ENCODE measurements around the gene LRP1B.

LRP1B gene

DNA sequence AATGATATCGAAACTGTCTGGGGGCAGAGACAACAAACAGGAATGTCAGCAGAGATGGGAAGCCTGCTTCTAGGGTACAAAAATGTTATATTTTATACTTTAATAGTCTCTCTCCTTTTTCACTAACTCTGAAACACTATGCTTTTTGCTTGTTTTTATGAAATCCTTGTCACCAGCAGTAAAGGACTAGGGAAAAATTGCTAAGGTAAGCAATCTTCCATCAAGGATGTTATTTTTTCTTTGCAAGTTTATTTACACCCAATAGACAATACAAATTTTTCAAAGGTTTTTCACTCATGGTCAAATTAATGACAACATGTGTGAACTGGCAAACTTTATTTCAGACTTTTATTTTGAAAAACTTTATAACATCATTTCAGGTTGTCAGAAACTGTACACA lies 1884.8 kb downstream of the LRP1B start:
- no peak for DNase-seq (ENCODE audit: low spot score)

DNA sequence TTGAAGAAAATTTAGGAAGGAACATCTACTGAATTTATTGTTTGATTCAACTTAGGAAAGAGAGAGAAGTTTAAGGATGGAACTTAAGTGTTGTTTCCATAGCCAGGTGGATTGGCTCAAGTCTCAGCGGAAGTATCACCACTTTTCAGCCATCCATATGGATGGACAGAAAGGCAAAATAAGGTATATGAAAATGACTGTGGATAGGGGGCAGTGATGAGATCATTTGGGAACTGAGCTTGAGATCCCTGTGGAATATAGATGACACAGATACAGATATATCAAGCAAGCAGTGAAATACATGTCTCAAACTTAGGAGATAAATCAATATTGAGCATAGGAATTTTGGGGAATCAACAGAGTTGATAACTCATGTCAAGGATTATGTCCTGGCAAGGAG lies 1887.9 kb downstream of the LRP1B start:
- no peak for DNase-seq (ENCODE audit: low spot score)

DNA sequence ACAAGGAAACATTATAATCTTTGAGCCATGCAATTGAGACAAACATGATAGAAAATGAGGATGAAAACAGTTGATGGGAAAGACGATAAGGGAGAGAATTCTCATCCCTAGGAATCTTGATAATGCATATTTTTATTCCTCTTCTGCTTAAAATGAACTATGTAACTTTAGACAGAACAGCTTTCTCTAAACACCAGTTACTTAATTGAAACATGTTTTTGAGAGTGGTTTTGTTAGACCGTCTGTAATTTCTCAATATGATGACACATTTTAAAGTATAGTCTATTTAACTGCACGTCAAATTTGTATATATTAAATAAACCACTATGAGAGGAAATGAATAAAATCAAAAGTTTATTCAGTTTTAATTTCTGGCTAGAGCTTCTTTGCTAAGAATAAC lies 1896.7 kb downstream of the LRP1B start:
- DNase-seq (ENCODE audit: low spot score), result no peak

DNA sequence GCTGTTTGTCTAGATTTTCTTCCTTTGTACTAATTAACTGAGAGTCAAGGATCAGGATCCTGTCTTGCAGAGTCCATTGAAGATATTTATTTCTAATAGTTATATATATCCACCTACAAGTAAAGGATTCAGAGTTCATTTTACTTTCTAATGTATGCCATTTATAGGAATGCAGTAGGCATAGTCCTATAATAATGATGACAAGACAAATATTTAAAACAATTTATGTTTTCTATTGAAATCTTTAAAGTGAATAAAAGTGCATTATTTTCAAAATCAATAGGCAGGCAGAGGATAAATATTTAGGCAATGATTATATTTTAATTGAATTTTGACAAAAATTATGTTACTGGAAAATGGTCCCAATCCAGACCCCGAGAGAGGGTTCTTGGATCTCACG lies 1919.9 kb downstream of the LRP1B start:
- no peak for DNase-seq (ENCODE audit: low spot score)

DNA sequence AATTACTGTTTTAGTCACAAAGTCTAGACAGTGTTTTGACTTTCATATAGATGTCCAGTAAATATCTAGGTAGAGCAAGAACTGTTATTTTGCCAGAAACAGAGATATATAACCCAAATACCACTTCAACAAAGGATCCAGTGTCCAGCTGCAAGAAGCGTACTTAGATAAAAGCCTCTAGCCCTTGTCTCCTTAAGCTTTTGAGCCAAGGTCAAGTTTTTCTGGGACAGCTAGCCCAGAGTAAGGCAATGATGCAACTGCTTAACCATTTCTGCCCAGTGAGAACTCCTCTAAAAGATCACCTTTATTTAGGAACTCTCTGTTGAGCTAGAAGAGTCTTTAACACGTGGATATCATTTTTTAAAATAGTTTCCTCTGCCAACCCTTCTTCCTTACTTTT lies 1925.7 kb downstream of the LRP1B start:
- no peak for DNase-seq (ENCODE audit: low spot score)

DNA sequence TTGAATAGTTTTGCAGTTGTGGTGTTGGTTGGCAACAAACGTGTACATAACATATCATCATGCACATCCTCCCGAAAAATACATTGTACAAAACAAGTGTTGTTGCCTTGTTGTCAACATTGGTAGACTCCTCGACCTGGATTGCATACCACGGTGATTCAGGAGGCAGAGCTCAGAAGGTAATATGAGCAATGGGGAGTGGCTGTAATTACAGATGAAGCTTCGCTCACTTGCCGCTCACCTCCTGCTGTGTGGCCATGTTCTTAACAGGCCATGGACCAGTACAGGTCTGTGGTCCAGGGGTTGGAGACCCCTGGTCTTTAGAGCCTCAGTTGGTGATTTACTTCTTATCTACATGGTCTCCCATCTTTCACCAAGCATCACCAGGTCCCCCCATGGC lies 1927.5 kb downstream of the LRP1B start:
- no peak for DNase-seq (ENCODE audit: low spot score)

DNA sequence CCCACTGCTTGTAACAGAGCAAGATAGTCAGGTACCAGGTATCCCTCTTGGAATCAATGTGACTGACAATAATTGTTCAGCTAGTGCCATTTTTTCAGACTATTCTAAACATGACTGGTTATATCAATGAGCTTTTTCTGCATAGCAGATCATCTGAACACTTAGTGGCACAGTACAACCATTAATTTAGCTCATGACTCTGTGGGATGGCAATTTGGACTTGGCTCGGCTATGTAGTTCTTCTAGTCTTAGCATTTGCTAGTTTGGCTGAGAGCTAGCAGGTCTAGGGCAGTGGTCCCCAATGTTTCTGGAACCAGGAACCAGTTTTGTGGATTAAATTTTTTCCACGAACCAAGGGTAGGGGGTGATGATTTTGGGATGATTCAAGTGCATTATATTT lies 1929.2 kb downstream of the LRP1B start:
- no peak for DNase-seq (ENCODE audit: low spot score)

DNA sequence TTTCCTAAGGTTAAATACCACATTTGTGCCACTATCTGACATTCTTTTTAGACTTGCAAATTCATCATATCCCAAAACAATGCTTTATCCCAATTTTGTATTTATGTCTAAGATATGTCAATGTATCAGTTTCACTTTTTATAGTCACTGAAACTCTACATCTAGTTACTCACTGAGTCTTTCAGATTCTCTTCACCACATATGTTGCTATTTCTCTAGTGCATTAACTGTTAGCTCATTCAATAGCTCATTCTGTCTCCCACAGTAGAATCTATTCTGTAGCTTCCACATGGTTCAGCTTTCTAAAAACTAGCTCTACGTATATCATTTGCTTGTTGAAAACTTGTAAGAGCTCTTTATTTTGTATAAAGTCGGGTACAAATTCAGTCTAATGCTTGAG lies 1930.1 kb downstream of the LRP1B start:
- DNase-seq (ENCODE audit: low spot score), result no peak

DNA sequence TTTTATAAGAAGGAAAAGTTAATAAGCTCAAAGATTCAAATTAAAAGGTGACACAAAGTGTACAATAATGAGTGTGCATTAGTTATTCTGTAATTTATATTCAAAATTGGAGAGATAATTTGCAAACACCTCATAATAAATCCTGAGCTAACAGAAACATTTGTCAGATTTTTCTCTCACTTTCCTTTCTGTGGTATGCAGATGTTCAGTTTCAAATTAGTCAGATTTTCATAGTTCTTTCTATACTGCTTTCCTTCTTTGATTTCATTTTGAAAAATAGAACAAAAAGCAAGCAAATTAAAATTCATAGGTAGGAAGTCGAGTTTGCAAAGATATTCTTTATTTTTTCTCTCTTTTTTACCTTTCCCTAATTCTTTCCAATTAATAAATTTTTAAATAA lies 1930.5 kb downstream of the LRP1B start:
- DNase-seq (ENCODE audit: low spot score), result no peak

DNA sequence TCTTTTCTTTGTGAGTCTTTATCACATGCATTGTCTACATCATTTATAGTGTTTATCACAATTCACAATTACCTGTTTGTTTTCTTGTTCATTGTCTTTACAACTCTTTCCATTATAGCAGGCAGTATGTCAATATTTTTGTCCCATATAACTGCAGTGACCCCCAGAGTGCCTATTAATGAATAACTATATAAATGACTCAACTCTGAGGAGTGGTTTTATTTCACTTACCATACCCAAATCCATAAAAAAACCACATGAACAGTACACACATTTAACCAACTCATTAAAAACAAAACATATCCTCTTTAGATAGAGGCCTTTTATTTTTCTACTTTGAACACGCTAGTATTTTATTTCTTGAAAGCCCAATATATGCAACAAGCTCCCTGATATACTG lies 1931.5 kb downstream of the LRP1B start:
- no peak for DNase-seq (ENCODE audit: low spot score)

DNA sequence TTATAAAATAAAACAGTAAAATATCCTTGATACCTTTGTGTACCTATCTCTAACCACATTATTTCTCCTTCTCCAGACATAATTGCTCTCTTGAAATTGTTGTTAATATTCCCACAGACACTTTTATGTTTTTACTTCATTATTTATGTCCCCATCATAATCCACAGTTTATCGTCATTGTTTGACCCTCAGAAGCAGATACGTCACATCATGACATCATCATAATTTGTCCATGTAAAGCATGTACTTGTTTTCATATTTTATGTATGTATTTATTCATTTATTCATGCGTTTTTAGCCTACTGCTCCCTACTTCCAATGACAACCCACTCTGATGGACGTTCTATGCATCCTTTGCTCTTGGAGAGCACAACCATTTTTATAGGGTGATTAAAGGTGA lies 1943.7 kb downstream of the LRP1B start:
- DNase-seq (ENCODE audit: low spot score), result no peak

DNA sequence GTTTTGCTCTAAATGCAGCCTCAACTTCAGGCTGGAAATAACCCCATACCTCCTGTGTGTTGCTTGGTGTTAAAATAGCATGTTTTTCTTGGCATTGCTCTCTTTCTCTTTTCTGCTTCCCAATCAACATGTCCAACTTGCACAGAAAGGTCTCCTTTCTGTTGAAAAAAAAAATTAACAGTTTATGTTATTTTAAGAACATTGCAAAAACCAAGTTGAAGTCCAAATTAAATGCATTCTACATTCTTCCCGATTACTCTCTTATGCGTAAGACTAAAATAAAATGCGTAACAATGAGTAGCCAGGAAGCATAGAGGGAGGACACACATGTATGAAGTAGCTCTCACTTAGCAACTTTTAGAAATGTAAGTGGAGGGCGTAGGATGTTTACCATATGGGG lies 1944.5 kb downstream of the LRP1B start:
- DNase-seq (ENCODE audit: low spot score), result no peak

DNA sequence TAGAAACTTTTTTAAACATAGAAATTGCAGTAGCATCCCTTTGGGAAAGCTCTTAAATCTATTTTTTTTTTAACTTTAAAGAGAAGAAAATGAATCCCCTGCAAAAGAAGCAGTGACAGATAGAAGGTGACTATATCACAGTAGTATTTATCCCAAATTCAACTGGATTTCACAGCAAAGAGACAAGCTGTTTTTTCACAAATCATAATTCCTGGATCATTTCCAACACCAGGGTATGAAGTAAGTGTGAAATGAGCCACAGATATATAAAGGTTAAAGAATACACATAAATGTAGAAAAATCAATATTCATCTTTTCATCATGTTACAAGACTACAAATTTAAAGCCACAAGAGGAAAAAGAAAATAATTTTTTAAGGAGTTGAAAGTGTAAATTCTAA lies 1945.7 kb downstream of the LRP1B start:
- DNase-seq (ENCODE audit: low spot score), result no peak

DNA sequence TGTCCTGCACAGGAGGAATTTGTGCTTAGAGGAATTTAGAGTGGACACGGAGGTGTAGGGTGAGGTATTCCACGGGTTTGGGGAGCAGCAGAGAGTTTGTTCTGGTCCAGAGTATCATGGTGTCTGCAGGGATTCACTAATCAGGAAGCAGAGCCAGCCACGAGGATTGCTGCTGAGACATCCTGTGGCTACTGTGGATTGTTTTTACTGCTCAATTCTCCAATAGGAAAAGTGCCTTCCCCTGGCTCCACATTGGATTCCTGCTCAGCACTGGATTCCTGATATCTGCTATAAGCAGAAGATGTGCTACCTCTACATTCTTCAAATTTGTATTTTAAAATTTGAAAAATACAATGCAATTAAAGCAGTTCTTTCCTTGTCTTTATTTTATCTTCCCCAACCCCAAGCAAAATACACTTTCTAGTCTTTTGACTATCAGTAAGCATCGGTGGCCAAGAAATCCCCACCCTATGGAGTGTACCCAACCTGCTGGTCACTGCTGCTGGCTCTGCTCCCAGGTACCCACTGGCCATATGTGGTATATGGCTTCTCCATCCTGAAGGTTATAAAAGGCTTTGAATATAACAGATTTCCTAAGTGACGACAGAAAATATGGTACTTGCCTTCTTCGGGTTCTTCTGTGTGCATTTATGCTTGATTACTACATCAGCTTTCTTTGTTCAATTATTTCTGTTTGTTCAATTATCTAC lies 1947.6 kb downstream of the LRP1B start:
- no peak for DNase-seq (ENCODE audit: low spot score)

All from LoVo (cell line).